HG02943 (cell line): ENCODE data around the gene CEP70.

Experiments used
- ATAC-seq: cut with Tn5 transposase; IDR thresholded peaks from one replicate; pipeline ENCODE4 v1.9.1; 2021; ENCODE audit warnings: mild to moderate bottlenecking, low read depth, moderate library complexity; ENCODE audit not compliant: unreplicated experiment

Gene CEP70

DNA sequence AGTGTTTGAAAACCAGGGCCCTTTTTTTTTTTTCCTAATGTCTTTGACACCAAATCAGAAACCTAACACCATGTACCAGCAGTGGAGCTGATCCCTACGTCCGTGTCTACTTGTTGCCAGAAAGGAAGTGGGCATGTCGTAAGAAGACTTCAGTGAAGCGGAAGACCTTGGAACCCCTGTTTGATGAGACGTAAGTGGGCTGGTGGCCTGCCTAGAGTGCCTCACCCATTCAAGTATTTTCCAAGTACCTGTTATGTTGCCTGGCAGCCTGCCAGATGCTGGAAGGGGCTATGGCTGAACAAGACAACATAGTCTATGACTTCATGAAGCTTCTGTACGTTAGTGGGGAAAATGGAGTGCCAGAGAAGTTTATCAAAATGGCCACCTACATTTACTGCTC, 119.9 kb downstream of the CEP70 start:
- no peak for ATAC-seq

DNA sequence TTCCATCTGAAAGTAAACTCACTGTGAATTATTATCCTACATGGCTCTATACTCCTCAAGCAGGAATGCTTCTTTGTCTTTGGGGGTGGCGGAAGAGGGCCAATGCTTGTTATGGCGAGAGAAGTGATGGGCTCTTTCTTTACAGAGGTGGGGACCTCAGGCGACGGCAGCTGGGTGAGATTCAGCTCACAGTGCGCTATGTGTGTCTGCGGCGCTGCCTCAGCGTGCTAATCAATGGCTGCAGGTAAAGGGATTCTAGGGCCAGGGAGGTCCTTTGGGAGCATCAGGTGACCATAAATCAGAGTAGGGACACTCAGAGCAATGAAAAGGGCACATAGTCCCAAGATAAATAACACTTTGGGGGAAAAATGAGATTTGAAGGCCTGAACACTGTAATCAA, 120.7 kb downstream of the CEP70 start:
- ATAC-seq = no peak

DNA sequence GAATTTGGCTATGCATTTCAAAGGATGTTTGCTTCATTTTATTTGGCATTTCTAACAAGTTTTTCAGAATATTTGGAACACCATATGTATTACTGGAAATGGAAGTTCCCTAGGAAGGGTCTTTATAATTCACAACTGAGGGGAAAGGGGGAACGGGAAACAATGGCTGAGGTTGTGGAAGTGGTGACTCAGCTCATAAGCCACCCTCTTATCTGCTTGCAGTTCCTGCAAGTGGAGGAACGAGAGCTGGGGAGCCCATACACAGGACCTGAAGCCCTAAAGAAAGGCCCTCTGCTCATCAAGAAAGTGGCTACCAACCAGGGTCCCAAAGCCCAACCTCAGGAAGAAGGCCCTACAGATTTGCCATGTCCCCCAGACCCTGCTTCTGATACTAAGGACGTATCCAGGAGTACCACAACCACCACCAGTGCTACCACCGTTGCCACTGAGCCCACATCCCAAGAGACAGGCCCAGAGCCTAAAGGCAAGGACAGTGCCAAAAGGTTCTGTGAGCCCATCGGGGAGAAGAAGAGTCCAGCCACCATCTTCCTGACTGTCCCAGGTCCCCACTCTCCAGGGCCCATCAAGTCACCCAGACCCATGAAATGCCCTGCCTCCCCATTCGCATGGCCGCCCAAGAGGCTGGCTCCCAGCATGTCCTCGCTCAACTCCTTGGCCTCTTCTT, 121.8 kb downstream of the CEP70 start:
- ATAC-seq = no peak

DNA sequence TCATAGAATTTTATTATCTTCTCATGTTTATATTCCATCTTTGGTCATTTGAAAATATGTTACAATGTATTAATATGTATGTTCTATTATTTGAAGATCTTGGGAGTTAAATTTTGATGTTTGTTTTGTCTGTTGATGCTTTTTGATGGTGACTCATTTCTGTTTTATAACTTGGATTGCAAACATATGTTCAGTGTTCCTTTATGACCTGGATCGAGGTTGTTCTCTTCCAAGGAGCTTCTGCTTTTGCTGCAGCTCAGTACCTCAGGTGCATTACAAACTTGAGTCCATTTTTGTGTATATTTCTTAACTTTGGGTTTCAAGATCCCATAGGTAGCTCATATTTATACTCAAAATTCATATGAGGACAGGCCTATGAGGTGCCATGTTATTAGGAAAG, 122.6 kb downstream of the CEP70 start:
- no peak for ATAC-seq

DNA sequence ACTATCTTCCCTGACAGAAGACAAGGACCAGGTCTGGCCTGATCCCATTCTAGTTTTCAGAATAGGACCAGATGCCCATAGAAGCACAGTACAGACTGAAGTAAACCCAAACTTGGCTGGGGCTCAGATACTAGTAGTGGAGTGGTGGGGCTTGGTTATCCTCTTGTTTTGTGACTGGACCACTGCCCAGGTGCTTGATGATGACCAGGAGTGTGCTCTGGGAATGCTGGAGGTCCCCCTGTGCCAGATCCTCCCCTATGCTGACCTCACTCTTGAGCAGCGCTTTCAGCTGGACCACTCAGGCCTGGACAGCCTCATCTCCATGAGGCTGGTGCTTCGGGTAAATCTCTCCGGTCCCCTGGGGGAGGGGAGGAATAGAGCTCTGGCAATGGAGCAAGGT, 123.4 kb downstream of the CEP70 start:
- no peak for ATAC-seq

DNA sequence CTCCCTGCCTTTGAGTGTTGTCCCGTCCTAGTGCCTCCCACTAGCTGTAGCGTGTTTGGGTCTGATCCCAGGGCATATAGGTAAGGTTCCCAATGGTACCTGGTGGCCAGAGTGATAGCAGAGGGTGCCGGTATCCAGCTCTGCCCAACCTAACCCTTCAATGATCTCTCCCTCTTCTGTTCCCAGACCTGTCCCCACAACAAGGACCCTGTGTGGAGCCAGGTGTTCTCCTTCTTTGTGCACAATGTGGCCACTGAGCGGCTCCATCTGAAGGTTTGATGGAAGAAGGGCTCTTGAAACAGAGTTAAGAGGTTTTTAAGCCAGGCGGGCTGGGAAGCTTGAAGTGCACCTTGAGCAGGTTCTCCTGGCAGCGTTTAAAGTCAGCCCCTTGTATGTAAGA, 124.2 kb downstream of the CEP70 start:
- no peak for ATAC-seq

DNA sequence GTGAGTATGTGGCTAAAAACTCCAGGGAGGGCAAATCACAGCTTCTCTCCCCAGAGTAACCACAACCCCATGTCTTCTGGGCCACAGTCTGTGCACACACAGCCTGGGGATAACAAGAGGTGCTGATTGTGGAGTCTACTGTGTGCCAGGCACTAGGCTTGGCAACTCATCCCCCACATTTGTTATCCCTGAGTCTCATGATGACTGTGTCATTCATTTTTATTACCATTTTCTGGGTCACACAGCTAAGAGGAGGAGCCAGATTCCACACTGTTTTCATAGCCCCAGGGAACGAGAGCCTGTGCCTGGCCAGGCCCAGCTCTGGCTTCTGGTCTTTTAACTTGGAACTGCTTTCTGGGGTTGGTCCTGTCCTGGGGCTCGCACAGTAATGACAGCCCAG, 125.2 kb downstream of the CEP70 start:
- ATAC-seq = no peak

DNA sequence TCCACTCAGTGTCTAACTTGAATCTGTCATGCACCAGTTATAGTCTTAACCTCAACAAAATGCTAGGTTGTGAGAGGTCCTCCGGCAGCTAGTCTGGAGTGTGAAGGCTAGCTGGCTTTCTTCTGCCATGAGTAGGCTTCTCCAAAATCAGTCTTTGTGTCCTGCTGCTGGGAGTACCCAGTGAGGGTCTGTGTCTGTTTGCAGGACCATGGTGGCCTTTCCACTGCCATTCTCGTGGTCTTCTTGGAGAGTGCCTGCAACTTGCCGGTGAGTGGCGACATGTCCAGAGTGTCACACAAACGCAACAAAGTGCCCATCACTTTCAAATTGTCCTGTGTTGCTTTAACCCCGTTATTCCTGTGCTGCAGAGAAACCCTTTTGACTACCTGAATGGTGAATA, 125.6 kb downstream of the CEP70 start:
- ATAC-seq = no peak

DNA sequence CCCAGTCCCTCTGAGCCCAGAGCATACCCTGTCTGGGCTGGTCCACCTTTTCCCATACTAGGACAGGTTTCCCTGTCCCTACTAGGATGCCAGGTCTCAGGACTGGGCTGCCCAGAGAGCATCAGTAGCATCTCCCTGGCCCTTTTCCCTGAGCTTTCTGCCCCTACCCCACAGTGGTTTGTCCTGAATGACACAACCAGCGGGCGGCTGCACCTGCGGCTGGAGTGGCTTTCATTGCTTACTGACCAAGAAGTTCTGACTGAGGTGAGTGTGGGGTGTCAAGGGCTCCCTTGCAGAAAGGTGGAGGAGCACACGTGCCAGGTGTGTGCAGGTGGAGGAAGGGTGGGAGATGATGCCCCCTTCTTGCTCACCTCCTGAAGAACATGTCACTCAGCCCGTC, 126.1 kb downstream of the CEP70 start:
- no peak for ATAC-seq

DNA sequence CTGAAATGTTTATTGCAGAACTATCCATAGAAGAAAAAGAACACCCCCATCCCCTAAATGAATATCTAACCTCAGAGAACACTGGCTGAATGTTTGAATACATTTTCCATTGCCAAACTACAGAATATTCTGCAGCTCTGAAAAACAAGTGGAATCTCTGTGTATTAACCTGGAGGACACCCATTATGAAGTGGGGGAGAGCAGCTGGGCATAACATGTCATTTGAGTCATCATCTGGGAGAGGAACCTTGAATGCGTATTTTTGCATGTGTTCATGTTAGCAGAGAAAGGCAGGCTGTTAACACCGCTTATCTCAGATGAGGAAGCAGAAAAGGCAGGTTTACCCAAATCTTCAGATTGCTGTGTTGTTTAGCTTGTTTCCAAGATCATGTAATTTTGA, 128.1 kb downstream of the CEP70 start:
- ATAC-seq = no peak

DNA sequence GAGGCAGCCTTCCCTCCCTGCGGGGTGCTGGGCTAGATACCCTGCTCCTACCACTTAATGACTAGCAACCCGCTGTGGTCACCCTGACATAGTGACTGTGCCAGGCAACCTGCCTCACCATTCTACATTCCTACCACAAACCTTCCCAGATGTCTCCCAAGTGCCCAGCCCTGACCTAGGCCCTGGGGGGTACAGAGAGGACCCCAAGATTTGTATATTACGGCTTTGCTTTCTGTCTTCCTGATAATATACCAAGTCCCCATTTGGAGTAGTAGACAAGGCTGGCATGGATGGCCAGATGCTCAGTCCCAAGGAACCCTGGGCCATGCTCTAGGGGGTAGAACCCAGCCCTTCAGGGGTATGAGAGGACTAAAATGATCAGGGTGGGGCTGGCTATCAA, 128.6 kb downstream of the CEP70 start:
- ATAC-seq = no peak

DNA sequence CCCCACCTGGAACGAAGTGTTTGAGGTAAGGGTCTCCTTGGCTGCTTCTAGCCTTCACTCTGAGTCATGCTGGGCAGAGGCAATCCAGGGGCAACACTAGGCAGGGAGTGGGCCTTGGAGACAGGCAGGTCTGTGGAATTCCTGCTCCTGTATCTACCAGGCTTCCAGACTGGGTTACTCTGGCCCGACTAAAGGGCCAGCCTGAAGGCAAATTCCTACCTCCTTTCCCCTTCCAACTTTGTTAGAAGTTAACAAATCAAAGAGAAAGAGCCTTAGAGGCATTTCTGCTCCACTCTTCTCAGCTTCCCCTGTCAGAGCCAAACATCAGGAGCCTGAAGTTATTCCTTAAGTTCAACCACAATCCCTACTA, 129.6 kb downstream of the CEP70 start:
- ATAC-seq = no peak

DNA sequence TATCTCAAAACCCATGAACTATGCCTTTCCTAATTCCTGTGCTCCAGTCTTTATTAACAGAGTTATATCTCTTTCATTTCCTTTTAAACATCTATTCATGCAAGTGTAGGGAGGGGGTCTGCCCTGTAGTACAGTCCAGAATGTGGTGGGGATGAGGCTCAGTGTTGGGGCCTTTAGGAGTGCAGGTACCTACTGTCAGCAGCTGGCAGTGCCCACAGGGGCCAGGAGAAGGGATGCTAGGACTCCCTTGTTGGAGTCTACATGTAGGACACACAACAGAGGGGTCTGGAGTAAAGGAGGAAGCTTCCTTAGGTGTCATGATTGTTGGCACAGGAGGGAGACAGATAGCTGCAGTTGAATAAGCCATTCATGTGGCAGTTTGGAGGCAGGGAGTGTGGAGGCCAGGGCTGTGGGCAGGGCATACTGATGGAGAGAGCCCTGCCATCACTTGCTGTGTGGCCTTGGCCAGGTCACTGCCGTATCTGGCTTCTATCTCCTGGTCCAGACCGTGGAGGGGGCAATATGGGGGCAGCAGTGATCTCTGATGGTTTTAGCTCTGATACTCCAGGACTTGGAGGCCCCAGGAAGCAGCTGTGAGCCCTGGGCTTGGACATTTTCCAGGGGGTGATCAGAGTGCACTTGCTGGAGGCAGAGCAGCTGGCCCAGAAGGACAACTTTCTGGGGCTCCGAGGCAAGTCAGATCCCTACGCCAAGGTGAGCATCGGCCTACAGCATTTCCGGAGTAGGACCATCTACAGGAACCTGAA, 130.2 kb downstream of the CEP70 start:
- ATAC-seq = no peak

DNA sequence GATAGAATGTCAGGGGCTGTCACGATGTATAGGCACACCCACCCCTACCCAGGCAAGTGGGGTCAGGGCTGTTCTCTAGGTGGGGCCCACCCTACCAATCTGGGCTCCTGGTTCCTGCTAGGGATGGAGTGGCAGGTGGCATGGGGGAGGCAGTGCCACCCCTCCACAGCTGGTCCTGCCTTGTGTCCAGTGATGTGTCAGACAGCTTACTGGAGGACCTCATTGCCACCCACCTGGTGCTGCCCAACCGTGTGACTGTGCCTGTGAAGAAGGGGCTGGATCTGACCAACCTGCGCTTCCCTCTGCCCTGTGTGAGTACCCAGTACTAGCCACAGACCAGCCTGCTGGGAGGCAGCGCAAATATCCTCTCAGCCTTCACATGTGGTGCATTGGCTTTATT, 132.2 kb downstream of the CEP70 start:
- no peak for ATAC-seq

DNA sequence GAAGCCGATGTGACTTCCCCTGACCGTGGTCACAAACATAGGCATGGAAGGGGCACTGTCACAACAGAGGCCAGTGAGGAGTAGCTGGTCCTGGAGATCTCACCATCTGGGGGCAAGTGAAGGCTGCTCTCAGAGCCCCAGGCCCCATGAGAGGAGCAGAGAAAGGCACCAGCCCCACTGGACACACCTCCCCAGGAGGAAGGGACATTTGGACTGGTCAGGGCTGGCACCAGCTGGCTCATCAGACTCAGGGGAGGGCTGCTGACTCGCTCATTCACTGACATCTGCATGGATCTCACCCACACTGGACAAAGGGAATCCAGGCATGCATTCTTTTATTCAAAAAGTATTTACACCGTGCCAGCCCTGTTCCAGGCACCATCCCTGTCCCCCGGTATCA, 132.8 kb downstream of the CEP70 start:
- ATAC-seq = no peak

DNA sequence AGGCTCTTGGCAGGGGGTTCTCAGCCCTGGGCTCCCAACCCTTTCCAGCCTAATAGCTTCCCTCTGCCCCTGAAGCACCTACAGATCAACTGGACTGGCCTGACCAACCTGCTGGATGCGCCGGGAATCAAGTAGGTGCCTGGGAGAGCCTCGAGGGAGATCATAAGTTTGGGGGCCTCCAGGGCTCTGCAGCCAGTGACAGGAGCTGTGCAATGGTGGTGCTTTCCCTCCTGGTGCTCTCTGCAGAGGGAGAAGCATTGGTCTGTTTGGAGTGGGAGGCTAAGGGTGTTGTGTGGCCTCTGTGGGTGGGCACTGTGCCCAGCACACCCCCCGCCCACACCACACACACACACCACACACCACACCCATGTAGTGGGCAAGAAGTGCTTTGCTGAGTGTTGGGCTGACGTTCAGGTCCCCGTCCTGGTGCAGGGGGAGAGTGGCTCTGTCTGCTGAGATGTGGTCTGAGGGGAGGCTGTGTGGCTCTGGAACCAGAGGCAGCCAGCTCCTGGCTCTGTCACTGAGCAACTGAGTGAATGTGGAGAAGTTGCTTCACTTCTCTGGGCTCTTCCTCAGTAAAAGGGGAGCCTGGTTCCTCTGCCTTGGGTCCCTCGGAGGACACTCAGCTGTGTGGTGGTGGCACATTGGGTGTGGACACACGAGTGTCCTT, 133.4 kb downstream of the CEP70 start:
- no peak for ATAC-seq

DNA sequence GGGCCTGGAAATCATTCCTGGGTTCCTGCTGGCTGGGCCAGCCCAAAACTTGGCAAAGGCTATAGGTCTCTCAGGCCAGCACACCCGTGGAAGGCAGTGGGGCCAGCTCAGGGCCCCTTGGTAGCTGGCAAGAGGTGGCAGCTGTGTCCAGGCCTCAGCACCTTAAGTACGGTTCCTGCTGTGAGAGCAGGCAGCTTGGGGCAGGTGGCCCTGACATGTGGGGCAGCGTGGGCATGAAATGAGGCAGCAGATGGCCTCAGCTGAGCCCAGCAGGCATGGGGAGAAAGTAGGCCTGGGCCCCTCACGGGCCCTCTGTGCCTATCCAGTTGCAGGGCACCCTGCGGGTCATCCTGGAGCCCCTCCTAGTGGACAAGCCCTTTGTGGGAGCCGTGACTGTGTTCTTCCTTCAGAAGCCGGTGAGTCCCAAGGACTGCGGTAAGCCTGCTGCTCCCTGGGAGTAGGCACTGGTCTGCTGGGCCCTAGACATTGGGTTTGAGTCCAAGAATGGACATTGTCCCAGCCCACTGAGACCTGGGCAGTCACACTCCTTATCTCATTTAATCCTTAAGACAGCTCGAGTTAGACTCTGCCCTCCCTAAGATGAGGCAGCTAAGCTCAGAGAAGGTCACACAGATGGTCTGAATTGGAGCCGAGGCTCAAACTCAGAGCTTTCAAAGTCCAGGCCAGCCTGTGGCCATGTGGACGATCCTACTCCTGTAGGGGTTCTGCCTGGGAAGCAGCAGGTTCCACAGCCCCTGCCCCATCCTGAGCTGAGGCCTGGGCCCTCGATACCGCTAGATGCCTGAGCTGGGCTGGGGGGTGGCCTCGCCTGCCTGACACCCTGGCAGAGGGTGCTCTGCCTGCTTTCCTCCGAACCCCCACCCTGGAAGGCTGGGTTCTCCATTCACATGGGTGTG, 134.2 kb downstream of the CEP70 start:
- no peak for ATAC-seq

DNA sequence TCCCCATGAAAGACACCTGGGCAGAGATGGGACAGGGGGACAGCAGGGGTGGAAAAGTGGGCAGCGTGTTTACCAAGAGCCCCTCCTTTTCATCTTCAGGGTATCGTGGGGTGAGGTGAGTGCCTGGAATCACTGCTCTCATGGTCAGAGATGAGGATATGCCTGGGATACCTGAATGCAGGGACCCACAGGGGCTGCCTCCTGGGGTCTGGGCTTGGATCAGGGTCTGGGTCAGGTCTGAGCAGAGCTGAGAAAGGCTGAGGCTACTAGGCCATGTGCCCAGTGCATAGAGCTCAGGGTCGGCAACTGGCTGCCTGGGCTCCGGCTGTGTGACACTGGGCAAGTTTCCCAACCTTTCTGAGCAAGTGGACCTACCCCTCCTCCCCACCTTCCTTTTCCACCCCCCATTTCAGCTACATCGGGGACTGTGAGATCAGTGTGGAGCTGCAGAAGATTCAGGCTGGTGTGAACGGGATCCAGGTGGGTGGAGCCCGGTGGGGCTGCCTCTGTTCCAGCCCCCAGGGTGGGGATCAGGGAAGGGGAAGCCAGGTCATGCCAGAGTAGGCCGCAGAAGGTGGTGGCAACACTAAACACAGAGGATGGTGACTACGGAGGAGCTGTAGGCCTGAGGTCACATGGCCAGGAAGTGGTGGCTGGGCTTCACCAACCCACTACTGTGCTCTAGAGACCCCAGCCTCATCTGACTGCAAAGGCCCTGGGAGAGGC, 135.1 kb downstream of the CEP70 start:
- no peak for ATAC-seq

DNA sequence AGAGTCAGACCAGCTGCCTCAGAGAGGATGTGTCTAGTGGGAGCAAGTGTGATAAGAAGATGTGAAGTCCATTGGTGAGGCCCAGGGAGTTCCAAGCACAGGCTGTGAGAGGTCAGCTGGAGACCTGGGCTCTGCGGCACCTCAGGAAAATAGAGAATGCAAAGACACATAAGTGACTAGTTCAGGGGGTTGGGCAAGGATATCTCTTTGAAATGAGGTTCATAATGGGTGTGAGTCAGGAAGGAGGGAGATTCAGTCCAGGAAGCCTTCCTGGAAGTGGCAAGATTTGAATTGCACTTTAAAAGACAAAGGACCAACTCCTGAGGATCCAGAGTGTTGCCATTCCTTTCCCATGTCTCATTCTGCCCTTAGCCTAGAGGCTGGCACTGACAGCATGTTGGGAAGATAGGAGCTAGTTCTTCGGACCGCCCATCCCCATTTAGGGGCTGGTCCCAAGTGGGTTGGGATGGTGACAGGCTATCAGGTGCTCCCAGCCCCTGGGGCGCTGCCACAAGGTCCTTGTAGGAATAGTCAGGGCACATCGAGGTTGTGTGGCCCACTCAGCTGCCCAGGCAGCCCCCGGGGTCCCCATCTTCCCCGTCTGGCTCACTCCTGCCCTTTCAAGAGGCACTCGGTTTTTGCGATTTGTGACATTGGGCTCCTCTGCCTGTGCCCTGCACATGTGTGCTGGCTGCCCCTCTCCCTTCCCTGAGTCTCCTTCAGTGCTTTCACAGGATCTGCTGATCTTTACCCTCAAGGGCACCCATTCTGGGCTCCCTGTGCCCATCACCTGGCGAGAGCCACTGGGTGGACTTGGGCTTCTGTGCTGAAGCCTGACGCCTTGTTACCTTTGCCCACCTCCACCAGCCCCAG, 136.0 kb downstream of the CEP70 start:
- ATAC-seq = no peak
